Measurements from ENCODE around the gene ACTR3. TPM values are rescaled to one million over a fixed set of nuclear protein-coding genes. Genes with fewer than 3 reads are reported as not detected.
"Not testable (repeated sequence)": the region's sequence is repeated elsewhere in the genome, so short reads cannot be mapped to it uniquely, and the experiment has no call there.

The ACTR3 gene
- total and polyA plus RNA-seq, 3 donors from 2014 or later, result 106 to 180 (median 114) TPM

GRCh38 chr2:113926314-113926713, 36.4 kb downstream of the ACTR3 start:
- Histone ChIP-seq H3K4me3 (no peak overlapping the region), H3K27me3 (no peaks in the 10 kb centered on the region), H3K4me1 (no peaks in the 10 kb centered on the region), H3K27ac (no peak overlapping the region), H3K36me3 (ENCODE audit: low read depth, missing control alignments) (no peaks in the 10 kb centered on the region), H3K9me3 (no peaks in the 10 kb centered on the region)
- no peak for DNase-seq
- 94 to 96% methylated on average over 3 of the region's 3 CpGs for WGBS, 2 donors
- no peak for TF ChIP-seq CTCF (IDR thresholded peaks at IDR 0.05)
- intact Hi-C loops (cut with DNase I; ENCODE audit: low total_unique reads), result no loop called here

GRCh38 chr2:113930448-113930847, 40.6 kb downstream of the ACTR3 start:
- DNase-seq, result no peak
- Histone ChIP-seq H3K36me3 (ENCODE audit: low read depth, missing control alignments) (no peaks in the 10 kb centered on the region), H3K27ac (no peak overlapping the region), H3K9me3 (no peaks in the 10 kb centered on the region), H3K4me1 (no peaks in the 10 kb centered on the region), H3K27me3 (no peaks in the 10 kb centered on the region), H3K4me3 (no peak overlapping the region)
- TF ChIP-seq CTCF (IDR thresholded peaks at IDR 0.05), result no peak
- TF ChIP-seq POLR2A (IDR thresholded peaks at IDR 0.05), result no peak
- 93 to 96% methylated on average over 1 of the region's 1 CpG for WGBS, 2 donors
- intact Hi-C loops (cut with DNase I; ENCODE audit: low total_unique reads), result no loop called here

GRCh38 chr2:113937501-113937900, 47.6 kb downstream of the ACTR3 start:
- TF ChIP-seq POLR2A (IDR thresholded peaks at IDR 0.05) (no peak), CTCF (IDR thresholded peaks at IDR 0.05) (no peak)
- H3K4me1 ChIP-seq, result no peaks in the 10 kb centered on the region
- intact Hi-C loops (cut with DNase I; ENCODE audit: low total_unique reads), result no loop called here
- no peaks in the 10 kb centered on the region for H3K36me3 ChIP-seq (ENCODE audit: low read depth, missing control alignments)
- H3K27me3 ChIP-seq, result no peaks in the 10 kb centered on the region
- H3K9me3 ChIP-seq, result no peaks in the 10 kb centered on the region
- H3K4me3 ChIP-seq, result no peak overlapping the region
- DNase-seq, result no peak
- H3K27ac ChIP-seq, result no peak overlapping the region

- intact Hi-C loops (cut with DNase I; ENCODE audit: low total_unique reads), result no loop called here
- TF ChIP-seq CTCF (IDR thresholded peaks at IDR 0.05) (no peak), POLR2A (IDR thresholded peaks at IDR 0.05) (no peak)
- Histone ChIP-seq H3K27me3 (no peaks in the 10 kb centered on the region), H3K9me3 (no peaks in the 10 kb centered on the region), H3K4me1 (no peaks in the 10 kb centered on the region), H3K4me3 (no peak overlapping the region), H3K36me3 (ENCODE audit: low read depth, missing control alignments) (no peaks in the 10 kb centered on the region), H3K27ac (no peak overlapping the region)
- WGBS, 2 donors, result 83 to 96% methylated on average over 5 of the region's 5 CpGs
- no peak for DNase-seq
Measured at GRCh38 chr2:113940891-113941290, 51.0 kb downstream of the ACTR3 start.

- WGBS, 2 donors, result 94 to 97% methylated on average over 2 of the region's 2 CpGs
- H3K9me3 ChIP-seq; intact Hi-C loops (cut with DNase I; ENCODE audit: low total_unique reads); DNase-seq; H3K27ac ChIP-seq; H3K4me3 ChIP-seq; H3K27me3 ChIP-seq; H3K4me1 ChIP-seq; H3K36me3 ChIP-seq (ENCODE audit: low read depth, missing control alignments): not testable (repeated sequence)
Measured at GRCh38 chr2:113945784-113946183, 55.9 kb downstream of the ACTR3 start.

- H3K9me3 ChIP-seq; H3K4me1 ChIP-seq; H3K27me3 ChIP-seq; DNase-seq; H3K36me3 ChIP-seq (ENCODE audit: low read depth, missing control alignments); intact Hi-C loops (cut with DNase I; ENCODE audit: low total_unique reads); H3K27ac ChIP-seq; H3K4me3 ChIP-seq: not testable (repeated sequence)
- 92 to 98% methylated on average over 3 of the region's 3 CpGs for WGBS, 2 donors
Measured at GRCh38 chr2:113950906-113951305, 61.0 kb downstream of the ACTR3 start.

Data from testis (tissue), 3 donors.